Measurements from ENCODE around the gene TXNRD3.

The TXNRD3 gene

GRCh38 chr3:126622694-126623093 lies 32.2 kb downstream of the TXNRD3 start:
- Histone ChIP-seq H2AFZ (ENCODE audit: low read length) (no peak overlapping the region), H3K4me2 (ENCODE audit: low read depth, low read length) (no peak overlapping the region), H3K36me3 (replicated peaks; ENCODE audit: insufficient read depth, low read length) (no peaks in the 10 kb centered on the region), H3K9ac (ENCODE audit: low read length) (no peak overlapping the region), H3K9me3 (replicated peaks; ENCODE audit: insufficient read depth, low read length) (no peaks in the 10 kb centered on the region), H3K79me2 (ENCODE audit: low read length) (no peaks in the 10 kb centered on the region), H3K27me3 (replicated peaks; ENCODE audit: insufficient read depth, low read length) (no peaks in the 10 kb centered on the region), H3F3A (ENCODE audit: insufficient read depth, low read length) (no peaks in the 10 kb centered on the region), H4K20me1 (ENCODE audit: insufficient read depth, low read length) (no peaks in the 10 kb centered on the region; the same call in 1 of the 2 replicates), H3K27ac (ENCODE audit: low read length) (no peak overlapping the region), H3K4me3 (ENCODE audit: low read length) (no peak overlapping the region), H3K9me2 (replicated peaks; ENCODE audit: insufficient read depth, low read length) (no peaks in the 10 kb centered on the region), H3K4me1 (ENCODE audit: low read length) (no peaks in the 10 kb centered on the region)
- no peak for DNase-seq
- TF ChIP-seq EZH2 (optimal IDR thresholded peaks at IDR 0.05; ENCODE audit: low read depth, low read length) (no peak), EZH2phosphoT487 (IDR thresholded peaks at IDR 0.05; ENCODE audit: low read length) (no peak)
- TF ChIP-seq, protein P1, sequence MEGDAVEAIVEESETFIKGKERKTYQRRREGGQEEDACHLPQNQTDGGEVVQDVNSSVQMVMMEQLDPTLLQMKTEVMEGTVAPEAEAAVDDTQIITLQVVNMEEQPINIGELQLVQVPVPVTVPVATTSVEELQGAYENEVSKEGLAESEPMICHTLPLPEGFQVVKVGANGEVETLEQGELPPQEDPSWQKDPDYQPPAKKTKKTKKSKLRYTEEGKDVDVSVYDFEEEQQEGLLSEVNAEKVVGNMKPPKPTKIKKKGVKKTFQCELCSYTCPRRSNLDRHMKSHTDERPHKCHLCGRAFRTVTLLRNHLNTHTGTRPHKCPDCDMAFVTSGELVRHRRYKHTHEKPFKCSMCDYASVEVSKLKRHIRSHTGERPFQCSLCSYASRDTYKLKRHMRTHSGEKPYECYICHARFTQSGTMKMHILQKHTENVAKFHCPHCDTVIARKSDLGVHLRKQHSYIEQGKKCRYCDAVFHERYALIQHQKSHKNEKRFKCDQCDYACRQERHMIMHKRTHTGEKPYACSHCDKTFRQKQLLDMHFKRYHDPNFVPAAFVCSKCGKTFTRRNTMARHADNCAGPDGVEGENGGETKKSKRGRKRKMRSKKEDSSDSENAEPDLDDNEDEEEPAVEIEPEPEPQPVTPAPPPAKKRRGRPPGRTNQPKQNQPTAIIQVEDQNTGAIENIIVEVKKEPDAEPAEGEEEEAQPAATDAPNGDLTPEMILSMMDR (IDR thresholded peaks at IDR 0.05; ENCODE audit: low read length), result no peak

DNA sequence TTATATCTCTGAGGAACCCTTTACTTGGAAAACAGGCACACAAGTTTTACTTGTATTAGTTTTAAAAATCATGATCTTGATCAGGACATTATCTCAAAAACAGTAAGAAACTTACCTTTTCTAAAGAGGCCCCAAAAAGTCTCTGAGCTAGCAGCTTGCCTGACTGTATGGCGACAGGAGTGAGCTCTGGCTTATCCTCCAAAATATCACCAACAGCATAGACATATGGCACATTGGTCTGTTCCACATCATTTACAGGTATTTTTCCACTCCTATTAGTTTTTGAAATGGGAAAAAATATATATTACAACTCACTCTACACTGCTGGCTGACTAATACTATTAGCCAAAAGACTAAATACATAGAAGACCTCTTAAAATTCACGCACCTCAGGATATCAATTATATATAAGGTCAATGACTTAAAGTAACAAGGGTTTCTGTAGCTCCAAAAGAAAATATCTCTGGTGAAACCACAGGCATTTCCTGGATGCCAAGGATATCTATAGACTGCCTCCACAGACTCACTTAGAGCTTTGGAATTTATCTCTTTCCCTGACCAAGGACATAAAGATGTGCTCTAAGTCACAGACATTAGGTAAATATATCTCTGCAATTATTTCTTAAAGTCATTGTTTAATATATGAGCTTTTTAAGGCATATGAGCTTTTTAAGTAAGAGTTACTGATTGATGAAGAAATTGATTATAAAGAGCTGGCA lies 33.1 kb downstream of the TXNRD3 start:
- no peak for TF ChIP-seq EZH2phosphoT487 (IDR thresholded peaks at IDR 0.05; ENCODE audit: low read length)
- TF ChIP-seq, protein P1 (IDR thresholded peaks at IDR 0.05; ENCODE audit: low read length), result no peak
- no peak for TF ChIP-seq EZH2 (optimal IDR thresholded peaks at IDR 0.05; ENCODE audit: low read depth, low read length)
- H3K36me3 ChIP-seq (replicated peaks; ENCODE audit: insufficient read depth, low read length), result no peaks in the 10 kb centered on the region
- no peaks in the 10 kb centered on the region for H3K4me1 ChIP-seq (ENCODE audit: low read length)
- H4K20me1 ChIP-seq (ENCODE audit: insufficient read depth, low read length), result no peaks in the 10 kb centered on the region; the same call in 1 of the 2 replicates
- H3K9me2 ChIP-seq (replicated peaks; ENCODE audit: insufficient read depth, low read length), result no peaks in the 10 kb centered on the region
- no peak overlapping the region for H3K4me3 ChIP-seq (ENCODE audit: low read length)
- no peaks in the 10 kb centered on the region for H3K9me3 ChIP-seq (replicated peaks; ENCODE audit: insufficient read depth, low read length)
- H3K4me2 ChIP-seq (ENCODE audit: low read depth, low read length), result no peak overlapping the region
- no peak overlapping the region for H3K27ac ChIP-seq (ENCODE audit: low read length)
- no peak overlapping the region for H3K9ac ChIP-seq (ENCODE audit: low read length)
- no peak overlapping the region for H2AFZ ChIP-seq (ENCODE audit: low read length)
- no peaks in the 10 kb centered on the region for H3F3A ChIP-seq (ENCODE audit: insufficient read depth, low read length)
- DNase-seq, result no peak
- H3K27me3 ChIP-seq (replicated peaks; ENCODE audit: insufficient read depth, low read length), result no peaks in the 10 kb centered on the region
- no peaks in the 10 kb centered on the region for H3K79me2 ChIP-seq (ENCODE audit: low read length)

DNA sequence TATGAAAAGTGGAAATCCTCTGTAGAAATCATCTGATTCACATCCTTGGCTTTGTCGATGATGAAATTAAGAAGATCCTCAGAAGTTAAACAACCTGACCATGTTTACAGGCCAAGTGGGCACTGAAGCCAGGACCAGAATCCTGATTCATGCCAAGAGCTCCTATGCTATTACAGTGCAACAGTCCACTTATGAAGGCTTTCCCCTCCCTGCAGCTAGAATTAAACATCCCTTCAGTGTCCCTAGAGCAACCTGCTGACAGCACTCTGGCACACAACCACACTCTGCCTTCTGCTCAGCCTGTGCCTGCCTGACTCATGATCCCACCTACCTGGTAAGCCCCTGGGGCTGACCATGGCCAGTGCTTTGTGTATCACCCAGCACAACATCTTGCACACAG lies 33.8 kb downstream of the TXNRD3 start:
- no peak for DNase-seq
- no peaks in the 10 kb centered on the region for H3F3A ChIP-seq (ENCODE audit: insufficient read depth, low read length)
- H2AFZ ChIP-seq (ENCODE audit: low read length), result no peak overlapping the region

More for the DNA sequence above, 33.8 kb downstream of the TXNRD3 start:
- no peak overlapping the region for H3K27ac ChIP-seq (ENCODE audit: low read length)
- no peak overlapping the region for H3K4me3 ChIP-seq (ENCODE audit: low read length)
- no peaks in the 10 kb centered on the region for H4K20me1 ChIP-seq (ENCODE audit: insufficient read depth, low read length)
- no peaks in the 10 kb centered on the region for H3K36me3 ChIP-seq (replicated peaks; ENCODE audit: insufficient read depth, low read length)
- no peaks in the 10 kb centered on the region for H3K9me2 ChIP-seq (replicated peaks; ENCODE audit: insufficient read depth, low read length)
- no peaks in the 10 kb centered on the region for H3K4me1 ChIP-seq (ENCODE audit: low read length)
- H3K4me2 ChIP-seq (ENCODE audit: low read depth, low read length), result no peak overlapping the region
- no peaks in the 10 kb centered on the region for H3K27me3 ChIP-seq (replicated peaks; ENCODE audit: insufficient read depth, low read length)
- TF ChIP-seq, protein P1 (IDR thresholded peaks at IDR 0.05; ENCODE audit: low read length), result no peak
- no peaks in the 10 kb centered on the region for H3K79me2 ChIP-seq (ENCODE audit: low read length)
- no peaks in the 10 kb centered on the region for H3K9me3 ChIP-seq (replicated peaks; ENCODE audit: insufficient read depth, low read length)
- no peak overlapping the region for H3K9ac ChIP-seq (ENCODE audit: low read length)
